ENCODE measurements around the gene PLA2R1. TPM values are rescaled to one million over a fixed set of nuclear protein-coding genes. Genes with fewer than 3 reads are reported as not detected.

Gene PLA2R1
- total RNA-seq, 1 donor from 2014 or later = 46.5 TPM

DNA sequence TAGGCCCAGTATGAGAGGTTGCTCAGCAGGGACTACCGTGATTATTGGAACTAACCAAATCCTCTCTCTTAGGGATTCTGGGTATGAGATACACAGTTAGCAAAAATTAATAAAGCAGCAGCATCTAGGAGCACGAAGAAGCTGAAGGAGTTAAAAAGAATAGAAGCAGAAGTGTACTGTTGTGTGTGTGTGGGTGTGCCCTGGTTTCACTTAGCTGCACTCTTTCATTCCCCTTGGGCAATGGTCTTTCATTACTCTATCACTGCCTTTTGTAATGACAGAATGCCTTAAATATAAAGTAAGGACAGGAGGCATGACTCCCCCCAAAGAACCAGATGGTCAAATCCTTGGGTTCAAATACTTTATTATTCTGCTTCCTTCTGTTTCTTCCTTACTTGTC lies 148.5 kb downstream of the PLA2R1 start:
- H3K4me3 Mint-ChIP-seq (ENCODE audit: unreplicated experiment) = no peak overlapping the region
- no peak overlapping the region for H3K27ac Mint-ChIP-seq (ENCODE audit: unreplicated experiment)
- TF ChIP-seq, protein P1, sequence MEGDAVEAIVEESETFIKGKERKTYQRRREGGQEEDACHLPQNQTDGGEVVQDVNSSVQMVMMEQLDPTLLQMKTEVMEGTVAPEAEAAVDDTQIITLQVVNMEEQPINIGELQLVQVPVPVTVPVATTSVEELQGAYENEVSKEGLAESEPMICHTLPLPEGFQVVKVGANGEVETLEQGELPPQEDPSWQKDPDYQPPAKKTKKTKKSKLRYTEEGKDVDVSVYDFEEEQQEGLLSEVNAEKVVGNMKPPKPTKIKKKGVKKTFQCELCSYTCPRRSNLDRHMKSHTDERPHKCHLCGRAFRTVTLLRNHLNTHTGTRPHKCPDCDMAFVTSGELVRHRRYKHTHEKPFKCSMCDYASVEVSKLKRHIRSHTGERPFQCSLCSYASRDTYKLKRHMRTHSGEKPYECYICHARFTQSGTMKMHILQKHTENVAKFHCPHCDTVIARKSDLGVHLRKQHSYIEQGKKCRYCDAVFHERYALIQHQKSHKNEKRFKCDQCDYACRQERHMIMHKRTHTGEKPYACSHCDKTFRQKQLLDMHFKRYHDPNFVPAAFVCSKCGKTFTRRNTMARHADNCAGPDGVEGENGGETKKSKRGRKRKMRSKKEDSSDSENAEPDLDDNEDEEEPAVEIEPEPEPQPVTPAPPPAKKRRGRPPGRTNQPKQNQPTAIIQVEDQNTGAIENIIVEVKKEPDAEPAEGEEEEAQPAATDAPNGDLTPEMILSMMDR (IDR thresholded peaks at IDR 0.05) = no peak
- H3K27me3 Mint-ChIP-seq (ENCODE audit: low read depth) = peaks cover 3% of the 10 kb centered on the region
- H3K4me1 Mint-ChIP-seq (ENCODE audit: low read depth) = no peaks in the 10 kb centered on the region
- no peaks in the 10 kb centered on the region for H3K36me3 Mint-ChIP-seq (ENCODE audit: low read depth)
- no peak for DNase-seq (ENCODE audit: low spot score)
- H3K9me3 Mint-ChIP-seq (ENCODE audit: low read depth) = no peaks in the 10 kb centered on the region

DNA sequence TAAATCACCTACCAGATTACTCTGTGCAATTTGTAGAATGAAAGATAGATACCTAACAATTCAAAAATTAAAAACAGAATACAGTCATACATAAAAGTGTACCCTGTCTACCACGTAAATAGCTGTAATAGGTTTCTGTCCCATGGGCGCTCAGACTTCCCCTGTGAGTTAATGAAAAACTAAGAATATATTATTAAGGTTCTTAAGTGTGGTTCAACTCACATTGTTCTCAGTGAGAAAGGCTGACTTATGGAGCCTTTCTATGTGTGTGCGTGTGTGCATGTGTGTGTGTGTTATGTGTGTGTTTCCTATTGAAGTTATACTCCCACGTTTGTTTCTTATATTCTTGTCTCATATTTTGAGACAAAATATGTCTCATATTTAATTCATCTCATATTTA lies 149.8 kb downstream of the PLA2R1 start:
- Mint-ChIP-seq H3K27ac (ENCODE audit: unreplicated experiment) (no peak overlapping the region), H3K4me1 (ENCODE audit: low read depth) (no peaks in the 10 kb centered on the region), H3K36me3 (ENCODE audit: low read depth) (no peaks in the 10 kb centered on the region), H3K4me3 (ENCODE audit: unreplicated experiment) (no peak overlapping the region), H3K9me3 (ENCODE audit: low read depth) (no peaks in the 10 kb centered on the region), H3K27me3 (ENCODE audit: low read depth) (peaks cover 4% of the 10 kb centered on the region)
- TF ChIP-seq, protein P1 (IDR thresholded peaks at IDR 0.05) = no peak
- DNase-seq (ENCODE audit: low spot score) = no peak

DNA sequence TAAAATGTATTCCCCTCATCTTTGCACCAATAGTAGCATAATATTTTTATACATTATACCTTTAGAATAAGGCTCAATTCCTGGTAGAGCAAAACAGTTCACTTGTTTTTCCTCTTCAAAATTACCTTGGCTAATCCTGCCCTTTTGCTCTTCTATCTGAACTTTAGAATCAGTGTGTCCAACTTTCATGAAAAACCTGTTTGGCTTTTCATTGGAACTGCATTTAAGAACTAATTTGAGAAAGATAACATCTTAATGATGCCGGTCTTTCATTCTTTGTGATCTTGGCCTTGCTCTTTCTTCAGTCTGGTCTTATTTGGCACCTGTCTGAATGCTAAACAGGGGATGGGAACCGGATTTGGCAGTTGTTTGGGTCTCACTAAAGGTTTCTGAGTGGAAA lies 151.5 kb downstream of the PLA2R1 start:
- no peaks in the 10 kb centered on the region for H3K4me1 Mint-ChIP-seq (ENCODE audit: low read depth)
- H3K9me3 Mint-ChIP-seq (ENCODE audit: low read depth) = no peaks in the 10 kb centered on the region
- H3K36me3 Mint-ChIP-seq (ENCODE audit: low read depth) = no peaks in the 10 kb centered on the region
- no peak overlapping the region for H3K27ac Mint-ChIP-seq (ENCODE audit: unreplicated experiment)
- no peak for DNase-seq (ENCODE audit: low spot score)
- H3K4me3 Mint-ChIP-seq (ENCODE audit: unreplicated experiment) = no peak overlapping the region
- H3K27me3 Mint-ChIP-seq (ENCODE audit: low read depth) = peaks cover 11% of the 10 kb centered on the region
- TF ChIP-seq, protein P1 (IDR thresholded peaks at IDR 0.05) = no peak

DNA sequence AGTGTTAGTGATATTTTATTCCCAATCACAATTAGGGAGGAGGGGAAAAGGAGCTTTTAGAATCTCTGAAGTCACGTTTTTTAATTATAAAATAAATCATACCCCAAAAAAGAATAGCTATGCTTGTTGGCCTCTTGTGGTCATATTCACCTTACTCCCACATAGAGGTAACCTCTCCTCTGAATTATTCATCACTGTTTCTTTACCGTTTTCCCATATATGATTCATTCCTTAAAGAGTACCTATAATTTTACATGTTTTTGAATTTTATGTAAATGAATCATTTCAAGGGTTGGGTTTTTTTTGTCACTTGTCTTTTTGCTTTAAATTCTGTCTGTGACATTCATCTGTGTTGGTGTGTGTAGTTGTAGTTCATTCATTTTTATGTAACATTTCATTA lies 153.8 kb downstream of the PLA2R1 start:
- no peaks in the 10 kb centered on the region for H3K36me3 Mint-ChIP-seq (ENCODE audit: low read depth)
- no peak for DNase-seq (ENCODE audit: low spot score)
- H3K27me3 Mint-ChIP-seq (ENCODE audit: low read depth) = peaks cover 17% of the 10 kb centered on the region
- H3K4me1 Mint-ChIP-seq (ENCODE audit: low read depth) = peaks cover 6% of the 10 kb centered on the region
- TF ChIP-seq, protein P1 (IDR thresholded peaks at IDR 0.05) = no peak
- H3K27ac Mint-ChIP-seq (ENCODE audit: unreplicated experiment) = no peak overlapping the region
- no peak overlapping the region for H3K4me3 Mint-ChIP-seq (ENCODE audit: unreplicated experiment)
- no peaks in the 10 kb centered on the region for H3K9me3 Mint-ChIP-seq (ENCODE audit: low read depth)

DNA sequence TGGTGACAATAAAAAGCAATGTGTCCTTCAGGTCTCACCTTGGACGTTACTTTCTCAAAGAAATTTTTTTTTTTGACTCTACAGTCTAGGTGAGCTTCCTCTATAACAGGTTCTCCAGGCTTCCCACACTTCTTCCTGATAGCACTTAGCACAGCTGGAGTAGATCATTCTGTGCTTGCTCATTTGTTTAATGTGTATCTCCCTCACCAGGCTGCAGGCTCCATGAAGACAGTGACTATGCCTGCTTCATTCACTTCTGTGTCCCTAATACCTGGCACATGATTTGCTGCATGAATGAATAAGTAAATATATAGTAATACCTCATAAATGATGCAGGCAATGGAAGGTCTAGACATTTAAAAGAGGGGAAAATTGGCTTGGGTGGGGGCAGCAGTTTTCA lies 154.5 kb downstream of the PLA2R1 start:
- H3K27me3 Mint-ChIP-seq (ENCODE audit: low read depth) = peaks cover 17% of the 10 kb centered on the region
- TF ChIP-seq, protein P1 (IDR thresholded peaks at IDR 0.05) = no peak
- no peak for DNase-seq (ENCODE audit: low spot score)
- no peak overlapping the region for H3K27ac Mint-ChIP-seq (ENCODE audit: unreplicated experiment)
- H3K4me1 Mint-ChIP-seq (ENCODE audit: low read depth) = peaks cover 11% of the 10 kb centered on the region
- no peaks in the 10 kb centered on the region for H3K9me3 Mint-ChIP-seq (ENCODE audit: low read depth)
- no peak overlapping the region for H3K4me3 Mint-ChIP-seq (ENCODE audit: unreplicated experiment)
- no peaks in the 10 kb centered on the region for H3K36me3 Mint-ChIP-seq (ENCODE audit: low read depth)

Data from chondrocyte (in vitro differentiated cells).